GM18951 (cell line): ENCODE results near the gene KCNA2.

Source experiments
- POLR2A ChIP-seq: IDR thresholded peaks from 4 replicates; pipeline ENCODE4 v1.6.1; 2011; ENCODE audit warnings: mild to moderate bottlenecking; ENCODE audit not compliant: insufficient read length, insufficient read depth; ENCODE audit errors: extremely low read depth
- in situ Hi-C: fragments of 300-500 bp; cut with MboI; formaldehyde crosslinking; loops from one replicate; pipeline ENCODE4 v1.12.0; 2022; ENCODE audit warnings: low sequenced_read_pairs, mixed read lengths, inconsistent platforms; ENCODE audit not compliant: unreplicated experiment

The KCNA2 gene

DNA sequence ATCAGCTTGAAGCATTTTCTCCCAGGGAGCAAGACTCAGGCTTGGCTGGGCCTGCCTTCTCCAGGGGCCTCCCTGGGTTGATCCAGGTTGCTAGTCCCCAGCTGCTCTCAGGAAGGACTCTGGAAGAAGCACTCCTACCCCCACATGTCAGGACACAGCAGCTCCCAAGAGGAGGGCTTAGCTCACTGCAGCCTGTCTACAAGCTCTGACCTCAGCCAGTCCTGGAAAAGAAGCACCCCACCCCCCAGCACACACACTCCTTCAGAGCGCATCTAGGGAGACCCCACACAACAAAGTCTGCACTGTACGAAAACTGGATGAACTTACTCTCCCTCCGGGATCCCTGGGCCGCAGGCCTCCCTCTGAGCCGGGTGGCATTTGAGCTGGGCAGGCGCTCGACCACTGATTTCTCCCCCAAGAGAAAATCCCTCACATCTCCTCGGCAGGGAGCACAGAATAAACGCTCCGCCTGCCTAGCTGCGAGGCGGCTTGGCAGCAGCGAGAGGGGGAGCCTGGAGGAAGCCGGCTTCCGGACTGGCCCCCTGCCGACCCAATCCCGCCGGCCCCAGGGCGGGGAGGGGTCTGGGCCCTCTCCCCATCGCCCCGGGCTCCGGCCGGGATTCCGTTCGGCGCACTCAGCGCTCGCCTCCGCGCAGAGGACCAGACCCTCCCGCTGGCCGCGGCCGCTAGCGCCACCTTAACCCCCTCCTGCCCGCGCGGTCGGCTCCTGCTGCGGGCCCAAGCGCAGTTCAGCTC lies at the start of gene KCNA2:
Gene KCNA2 (minus strand): TSS at position 458 of the 756 bp plus-strand sequence. CDS start 1,576 bp downstream, outside the sequence.
- in situ Hi-C loops: loop anchor here (25.0 kb wide), 1 partner anchor 381 kb away; no protein-coding TSS in a partner anchor
- TF ChIP-seq POLR2A: no peak

DNA sequence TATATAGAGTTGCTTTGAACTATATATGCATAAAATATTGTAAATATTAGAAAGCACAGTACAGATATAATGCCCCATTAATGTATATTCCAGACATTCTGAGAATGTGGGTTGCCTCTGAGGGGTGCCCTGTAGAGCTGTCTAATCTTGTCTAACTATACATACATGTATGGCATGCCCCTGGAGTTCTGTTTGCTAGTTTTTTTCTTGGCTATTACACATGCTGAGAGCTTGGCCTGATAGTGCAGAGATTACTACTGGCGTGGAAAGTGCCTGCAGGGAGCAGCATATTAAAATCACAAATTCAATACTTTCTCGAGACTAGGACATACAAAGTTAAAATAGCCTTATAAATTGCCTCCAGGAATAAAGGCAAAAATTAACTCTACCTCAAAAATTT lies 44.5 kb upstream of the KCNA2 start:
- TF ChIP-seq POLR2A: no peak
- in situ Hi-C loops: no loop called here

DNA sequence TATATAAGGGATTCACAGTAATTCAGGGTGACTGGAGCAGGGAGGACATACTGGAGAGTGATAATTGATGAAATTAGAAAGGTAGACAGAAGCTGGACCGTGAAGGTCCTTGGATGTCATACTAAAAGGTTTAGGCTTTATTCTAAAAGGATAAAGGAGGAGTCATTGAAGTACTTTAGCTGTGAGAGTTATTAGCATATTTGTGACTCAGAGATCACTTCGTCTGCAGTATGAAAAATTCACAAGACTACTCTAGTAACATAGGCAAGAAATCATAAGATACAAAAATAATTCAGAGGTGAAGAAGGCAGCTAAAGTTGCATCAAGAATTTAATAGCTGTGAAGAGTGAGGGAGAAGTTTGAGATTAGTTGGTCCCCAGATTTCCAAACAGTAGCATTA lies 42.3 kb upstream of the KCNA2 start:
- in situ Hi-C loops: no loop called here

DNA sequence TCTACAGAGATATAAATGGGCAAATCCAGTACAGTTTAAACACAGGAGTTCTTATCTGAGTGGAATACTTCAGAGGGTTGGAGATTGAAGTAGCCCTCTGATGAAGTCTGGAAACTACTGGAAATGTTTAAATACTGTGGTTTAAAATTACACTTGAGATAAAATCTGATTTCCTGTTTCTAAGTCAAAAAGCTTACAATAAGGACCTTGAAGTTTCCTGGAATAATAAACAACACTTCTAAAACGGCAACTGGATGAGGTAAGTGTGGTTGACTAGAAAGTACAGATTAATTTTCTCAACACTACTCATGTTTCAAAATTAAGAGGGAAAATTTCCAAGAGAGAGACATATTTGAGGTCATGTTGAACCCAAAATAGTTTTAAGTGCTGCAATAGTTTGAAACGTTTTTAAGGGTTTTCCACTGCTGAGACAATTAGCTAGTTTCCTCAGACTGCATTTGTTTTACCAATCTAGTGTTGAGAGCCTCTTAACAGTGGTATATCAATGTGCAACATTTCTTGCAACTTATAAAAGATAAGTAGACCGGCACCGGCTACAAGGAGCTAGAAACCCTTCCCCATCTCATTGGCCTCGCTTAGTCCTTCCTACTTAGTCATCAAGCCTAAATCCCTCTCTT lies 41.2 kb upstream of the KCNA2 start:
- TF ChIP-seq POLR2A: no peak
- in situ Hi-C loops: no loop called here

More for the DNA sequence above, 42.3 kb upstream of the KCNA2 start:
- no peak for TF ChIP-seq POLR2A

DNA sequence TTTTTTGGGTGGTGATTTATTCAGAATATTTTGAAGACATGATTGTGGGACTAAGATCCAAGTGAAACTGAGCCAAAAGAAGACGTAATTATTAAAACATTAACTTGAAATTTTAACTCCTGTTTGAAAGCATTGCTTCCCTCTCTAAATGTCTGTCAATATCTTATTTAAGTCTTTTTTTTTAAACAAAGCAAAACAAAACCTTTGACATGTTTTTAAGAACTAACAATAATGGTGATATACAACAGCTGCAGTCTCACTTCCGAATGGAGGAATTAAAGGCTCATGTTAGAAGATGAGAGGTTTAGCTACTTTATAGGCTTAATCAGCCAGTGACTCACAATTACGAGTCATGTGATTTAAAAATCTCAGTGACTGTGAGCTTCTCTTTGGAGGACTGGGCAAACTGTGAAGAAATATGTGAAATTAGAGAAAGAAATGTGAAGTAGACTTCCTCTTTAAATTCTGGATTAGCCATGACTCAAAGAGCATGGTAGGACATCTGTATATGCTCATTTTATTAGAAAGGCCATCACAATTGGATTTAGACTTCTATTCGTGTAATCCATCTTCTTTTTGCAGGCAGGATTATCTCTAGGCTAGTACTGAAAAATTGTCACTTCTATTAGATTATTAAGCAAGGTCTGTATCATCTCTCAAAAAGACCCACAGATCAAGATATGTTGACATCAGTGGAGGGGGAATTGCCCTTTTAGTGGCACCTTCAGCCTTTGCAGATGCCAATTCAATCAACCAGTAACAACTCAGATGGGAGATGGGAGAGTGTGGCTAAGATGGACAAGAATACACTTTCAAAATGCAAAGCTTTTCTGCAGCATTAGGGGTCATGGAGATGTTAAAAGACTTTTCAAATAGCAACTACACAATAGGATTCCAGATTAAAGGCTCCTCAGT lies 39.9 kb upstream of the KCNA2 start:
- in situ Hi-C loops: no loop called here

DNA sequence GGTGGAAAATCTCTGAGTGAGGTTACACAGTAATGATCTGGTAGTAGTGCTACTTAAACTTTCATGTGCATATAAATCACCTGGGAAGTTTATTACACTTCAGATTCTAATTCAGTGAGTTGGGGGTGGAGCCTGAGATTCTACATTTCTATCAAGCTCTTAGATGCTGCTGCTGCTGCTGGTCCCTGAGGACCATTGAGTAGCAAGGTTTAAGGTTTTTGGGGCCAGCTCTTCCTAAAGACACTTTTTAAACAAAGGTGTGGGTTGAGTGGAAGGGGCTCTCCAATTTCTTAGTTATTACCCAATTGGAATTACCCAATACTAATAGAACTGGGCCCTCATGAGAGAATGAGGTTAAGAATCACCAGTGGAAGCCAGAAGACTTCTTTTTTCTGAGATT lies 39.1 kb upstream of the KCNA2 start:
- in situ Hi-C loops: no loop called here
- no peak for TF ChIP-seq POLR2A

More for the DNA sequence above, 39.9 kb upstream of the KCNA2 start:
- no peak for TF ChIP-seq POLR2A

DNA sequence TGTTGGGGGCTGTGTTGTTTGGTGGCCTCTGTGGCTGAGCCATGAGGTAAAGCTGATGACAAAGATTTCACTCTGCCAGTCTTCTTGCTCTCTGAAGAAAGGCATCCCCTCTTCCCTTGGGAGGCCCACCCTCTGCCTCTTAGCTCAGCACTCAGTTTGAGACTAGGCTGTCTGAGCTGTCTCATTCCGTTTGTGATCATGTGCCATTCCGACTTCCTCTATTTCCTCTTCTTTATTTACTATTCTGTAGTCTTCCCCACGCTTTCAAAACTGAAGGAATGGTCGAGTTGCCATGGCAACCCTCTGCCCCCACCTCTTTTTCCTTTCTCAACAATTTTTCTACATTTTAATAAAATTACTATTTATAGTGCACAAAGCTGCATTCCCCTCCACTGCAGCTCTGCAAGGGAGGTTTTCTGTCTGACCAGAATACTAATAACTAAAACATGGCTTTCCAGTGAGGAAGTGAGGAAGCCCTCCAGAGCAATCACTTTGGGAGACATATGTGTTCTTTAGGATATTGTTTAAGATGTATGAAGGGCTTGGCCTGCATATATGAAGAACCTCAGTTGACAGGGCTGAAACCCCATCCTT lies 37.8 kb upstream of the KCNA2 start:
- TF ChIP-seq POLR2A: no peak
- in situ Hi-C loops: no loop called here

DNA sequence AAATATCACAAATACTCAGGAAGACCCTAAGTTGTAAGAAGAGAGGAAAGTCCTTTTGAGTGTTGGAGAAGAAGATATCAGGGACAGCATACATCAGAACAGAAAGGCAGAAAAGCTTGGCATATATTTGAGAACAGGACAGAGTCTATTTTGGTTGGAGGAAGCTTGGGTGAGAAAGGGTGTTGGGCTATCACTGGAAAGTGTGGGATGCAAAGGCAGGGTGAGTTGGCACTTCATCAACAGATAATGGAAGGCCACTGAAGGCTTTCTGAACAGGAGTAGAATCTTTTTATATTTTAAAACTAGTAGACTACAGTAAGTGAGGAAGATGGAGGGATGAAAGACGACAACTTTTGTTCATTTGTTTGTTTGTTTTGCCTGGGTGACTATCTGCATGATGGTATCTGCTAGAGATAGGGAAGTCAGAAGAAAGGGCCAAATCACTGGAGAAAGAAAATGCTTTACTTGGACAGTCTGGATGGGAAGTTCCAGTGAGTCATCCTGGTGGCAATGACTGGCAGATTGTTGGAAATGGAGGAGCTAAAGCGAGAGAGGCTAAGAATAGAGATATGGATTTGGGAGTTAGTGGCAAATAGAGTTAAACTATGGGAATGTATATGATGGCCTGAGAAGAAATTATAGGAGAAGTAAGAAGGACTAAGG lies 33.7 kb upstream of the KCNA2 start:
- in situ Hi-C loops: no loop called here
- TF ChIP-seq POLR2A: no peak

DNA sequence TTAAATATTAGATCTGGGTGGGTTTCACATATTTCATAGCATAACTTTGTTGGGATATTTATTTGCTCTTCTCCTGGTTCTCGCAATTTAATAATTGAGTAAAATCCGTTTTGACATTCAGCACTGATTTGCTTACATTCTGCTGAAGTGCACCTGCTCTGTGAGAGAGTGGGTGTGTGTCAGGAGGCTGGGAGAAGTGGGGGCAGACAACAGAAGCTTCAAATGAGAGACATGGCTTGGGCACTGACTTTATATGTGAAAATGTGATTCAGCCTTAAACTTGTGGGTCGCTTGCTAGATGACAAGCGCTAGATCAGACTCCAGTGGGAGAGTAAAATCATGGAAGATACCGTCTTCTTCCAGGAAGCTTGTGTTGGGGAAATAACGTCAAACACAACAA lies 32.4 kb upstream of the KCNA2 start:
- no peak for TF ChIP-seq POLR2A
- in situ Hi-C loops: no loop called here

DNA sequence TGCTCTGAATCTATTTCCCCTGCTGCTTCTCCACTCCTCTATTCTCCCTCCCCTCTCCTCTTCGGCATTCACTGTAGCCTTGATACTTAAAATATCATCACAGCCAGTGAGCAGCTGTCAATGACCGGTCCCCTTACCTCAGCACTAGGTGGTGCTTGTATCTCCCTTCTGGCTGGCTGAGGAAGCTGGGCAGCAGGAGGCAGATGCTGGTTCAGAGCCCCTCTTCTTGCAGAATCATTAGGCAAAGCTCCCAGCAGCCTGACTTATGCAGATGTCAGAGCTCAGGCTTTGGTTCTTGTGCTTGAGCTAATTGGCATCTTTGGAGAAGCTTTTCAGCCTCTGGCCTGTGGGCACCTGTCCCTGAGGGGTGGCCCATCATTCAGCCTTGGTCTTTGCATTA lies 31.9 kb upstream of the KCNA2 start:
- TF ChIP-seq POLR2A: no peak
- in situ Hi-C loops: no loop called here

DNA sequence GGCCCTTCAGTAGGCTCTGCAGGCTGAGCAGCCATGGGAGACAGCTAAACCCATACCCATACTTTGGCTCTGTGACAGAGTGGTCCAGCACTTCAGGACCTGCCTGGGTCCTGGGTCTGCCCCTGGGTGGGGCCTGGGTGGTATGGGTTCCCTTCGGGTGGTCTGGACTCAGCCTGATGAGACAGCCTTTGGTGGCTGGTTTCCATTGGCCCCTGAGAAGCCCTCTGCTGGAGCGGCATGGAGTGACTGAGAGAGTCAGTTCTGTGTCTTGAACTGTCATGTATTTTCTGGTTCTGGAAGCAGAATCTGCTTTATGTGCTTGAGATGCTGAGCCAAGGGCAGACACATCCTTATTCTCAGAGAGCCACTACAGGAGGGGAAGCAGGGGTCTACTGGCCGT lies 31.3 kb upstream of the KCNA2 start:
- in situ Hi-C loops: no loop called here

DNA sequence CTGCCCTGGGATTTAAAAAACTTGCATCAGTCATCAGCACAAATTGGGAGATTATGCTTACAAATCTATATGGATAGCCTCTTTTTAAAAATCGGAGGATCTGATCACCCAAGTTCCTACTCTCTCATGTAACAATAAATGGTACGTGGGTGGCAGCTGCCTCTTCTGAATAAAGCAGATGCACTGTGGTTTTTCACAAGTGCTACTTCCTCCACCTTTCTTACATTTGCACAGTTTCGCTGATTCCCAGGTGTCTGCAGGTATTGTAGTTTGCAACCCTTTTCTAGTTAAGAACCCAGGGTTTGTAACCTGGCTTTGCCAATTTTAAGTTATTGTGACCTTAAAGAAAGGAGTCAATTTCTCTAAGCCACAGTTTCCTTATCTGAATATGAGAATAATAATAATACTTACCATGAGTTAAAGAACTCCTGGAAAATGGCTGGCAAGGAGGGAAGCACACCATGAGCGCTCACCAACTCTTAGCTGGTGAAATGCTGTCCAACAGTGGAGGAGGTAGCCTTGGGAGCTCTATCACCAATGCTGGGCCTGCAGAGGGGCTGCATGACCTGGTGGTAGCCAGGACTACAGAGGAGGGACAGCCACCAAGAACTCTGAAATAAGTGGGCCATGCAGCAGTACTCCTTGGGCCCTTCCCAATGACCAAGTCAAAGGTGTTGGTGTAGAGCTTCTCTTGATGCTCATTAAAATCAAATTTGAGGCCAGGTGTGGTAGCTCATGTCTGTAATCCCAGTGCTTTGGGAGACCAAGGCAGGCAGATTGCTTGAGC lies 30.2 kb upstream of the KCNA2 start:
- in situ Hi-C loops: no loop called here
- TF ChIP-seq POLR2A: no peak

More for the DNA sequence above, 31.3 kb upstream of the KCNA2 start:
- no peak for TF ChIP-seq POLR2A
